GM19467 (cell line): ENCODE results near the gene CEP57.
A peak's percentile ranks its signal among the peaks of the same experiment; 100 is the strongest.

Experiments used
- ATAC-seq: cut with Tn5 transposase; IDR thresholded peaks from one replicate; pipeline ENCODE4 v1.9.1; 2021; ENCODE audit warnings: mild to moderate bottlenecking, moderate library complexity; ENCODE audit not compliant: unreplicated experiment

Gene CEP57

DNA sequence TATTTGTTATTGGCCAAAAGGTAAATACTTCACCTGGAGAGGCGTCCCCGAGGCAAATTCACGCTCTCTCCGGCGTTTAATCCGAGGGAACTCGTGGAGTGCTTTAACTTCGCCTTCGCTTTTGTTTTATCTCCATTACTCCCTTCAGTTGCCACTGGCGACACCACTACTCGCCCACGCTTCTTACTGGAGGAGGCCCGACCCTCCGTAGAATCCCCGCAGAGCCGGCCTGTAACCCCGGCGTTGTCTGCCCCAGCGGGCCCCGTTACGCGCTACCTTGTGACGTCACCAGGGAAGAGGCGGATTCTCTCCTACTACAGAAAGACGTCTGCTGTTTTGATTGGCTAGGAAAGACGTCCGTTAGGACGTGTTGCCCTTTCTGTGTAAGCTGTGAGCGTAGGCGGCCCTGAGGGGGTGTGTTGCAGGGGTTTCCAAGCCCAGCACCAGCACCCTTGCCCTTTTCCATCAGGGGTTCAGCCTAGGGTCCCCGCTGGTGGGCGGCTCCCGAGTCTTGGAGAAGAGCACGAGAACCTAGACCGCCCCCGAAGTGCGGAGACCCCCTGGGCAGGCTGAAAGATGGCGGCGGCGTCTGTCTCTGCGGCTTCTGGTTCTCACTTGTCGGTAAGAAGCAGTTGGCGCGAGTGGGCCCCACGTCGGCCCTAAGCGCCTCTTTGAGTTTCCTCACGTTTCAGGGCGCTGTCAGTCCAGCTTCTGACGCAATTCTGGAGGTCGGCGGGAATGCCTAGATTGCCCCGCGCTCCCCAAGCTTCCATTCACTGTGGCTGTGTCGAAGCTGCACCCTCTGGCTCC, at the start of gene CEP57:
TSS of gene CEP57 (plus strand) at position 376 of the 810 bp plus-strand sequence. CDS start at position 577, 201 bp downstream.
- peak; percentile 64 for ATAC-seq

DNA sequence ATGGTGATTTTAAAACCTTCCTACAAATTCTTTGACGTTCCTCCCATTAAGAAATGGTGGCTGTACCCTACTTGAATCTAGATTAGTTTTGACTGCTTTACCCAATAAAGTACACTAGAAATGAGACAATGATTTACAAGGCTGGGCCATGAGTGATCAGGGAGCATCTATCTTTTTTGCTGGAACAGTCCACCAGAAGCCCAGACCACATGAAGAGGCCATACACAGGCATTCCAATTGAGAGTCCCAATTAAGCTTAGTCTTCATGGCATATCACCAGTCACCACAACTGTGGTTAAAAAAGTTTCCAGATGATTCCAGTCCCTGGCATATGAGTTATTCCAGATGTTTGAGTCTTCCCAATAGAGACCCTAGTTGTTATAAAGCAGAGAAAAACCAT, 40.2 kb upstream of the CEP57 start:
- no peak for ATAC-seq

DNA sequence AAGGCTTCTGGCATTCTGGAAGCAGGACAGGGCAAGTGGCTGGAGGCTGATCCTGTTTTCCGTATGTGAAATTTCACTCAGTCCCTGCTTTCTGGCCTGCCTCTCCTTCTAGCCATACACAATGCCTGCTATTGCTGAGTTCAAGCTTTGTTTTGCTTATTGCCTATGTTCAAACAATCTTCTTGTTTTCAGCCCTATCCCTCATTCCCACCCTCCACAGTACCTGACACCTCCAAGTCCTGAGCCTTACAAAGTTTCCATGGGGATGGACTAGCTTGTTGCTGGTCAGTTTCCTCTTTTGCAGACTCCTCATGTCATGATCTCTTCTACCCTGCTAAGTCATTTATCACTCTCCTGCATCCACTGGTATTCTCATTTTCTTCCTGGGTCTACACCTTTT, 38.8 kb upstream of the CEP57 start:
- ATAC-seq, result no peak

DNA sequence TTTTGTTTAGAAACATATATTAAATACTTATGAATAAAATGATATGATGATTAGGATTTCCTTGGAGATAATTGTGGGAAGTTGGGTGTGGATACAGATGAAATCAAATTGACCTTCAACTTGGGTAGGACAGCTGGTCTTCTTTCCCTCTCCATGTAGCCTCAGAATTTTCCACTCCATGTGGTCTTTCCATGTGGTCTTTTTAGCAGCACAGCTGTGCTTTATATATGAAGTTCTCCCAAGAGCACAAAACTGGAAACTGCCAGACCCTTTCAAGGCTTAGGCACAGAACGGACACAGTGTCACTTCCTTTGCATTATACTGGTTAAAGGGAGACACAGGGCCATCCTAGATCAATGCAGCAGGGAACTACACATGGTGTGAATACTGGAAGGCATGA, 29.4 kb upstream of the CEP57 start:
- ATAC-seq, result no peak

DNA sequence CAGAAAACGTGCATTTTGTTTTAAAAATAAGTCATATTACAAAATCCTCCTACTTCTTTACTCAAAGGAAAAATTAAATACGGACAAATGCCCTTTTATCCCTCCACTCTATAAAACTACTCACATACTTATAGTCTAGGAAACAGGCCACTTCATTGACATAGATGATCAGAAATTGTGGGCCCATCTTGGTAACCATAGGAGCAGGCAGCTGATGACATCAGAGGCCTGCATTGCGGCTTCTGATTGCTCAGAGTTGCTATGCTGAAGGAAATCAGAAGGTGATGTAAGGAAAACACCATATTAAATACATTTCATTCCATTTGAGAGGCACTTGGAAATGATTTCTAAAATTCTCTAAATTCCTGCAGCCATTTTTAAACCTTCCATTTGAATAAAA, 27.8 kb upstream of the CEP57 start:
- ATAC-seq, result no peak

DNA sequence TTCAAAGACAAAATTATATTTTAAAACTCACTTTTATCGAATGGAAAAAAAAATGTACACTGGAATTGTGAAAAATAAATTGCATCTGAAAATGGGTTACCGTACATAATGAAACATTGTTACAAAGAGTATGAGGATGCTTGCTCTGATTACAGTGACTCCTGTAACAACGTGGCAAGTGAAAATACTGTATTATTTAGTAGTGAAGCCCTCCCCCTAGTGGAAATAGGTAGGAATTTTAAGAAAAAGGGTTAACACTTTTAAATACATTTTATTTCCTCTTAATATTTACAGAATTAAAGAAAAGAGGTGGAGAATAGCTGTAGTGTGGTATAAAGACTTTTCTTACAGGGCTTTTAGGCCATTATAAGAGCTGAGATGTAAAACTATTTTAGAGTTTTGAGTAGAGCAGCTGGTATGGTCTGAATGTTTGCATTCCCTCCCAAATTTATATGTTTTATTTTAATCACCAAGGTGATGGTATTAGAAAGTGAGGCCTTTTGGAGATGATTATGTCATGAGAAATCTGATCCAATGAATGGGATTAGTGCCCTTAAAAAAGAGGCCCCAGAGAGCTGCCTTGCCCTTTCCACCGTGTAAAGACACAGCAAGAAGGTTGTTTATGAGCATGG, 25.9 kb upstream of the CEP57 start:
- no peak for ATAC-seq

DNA sequence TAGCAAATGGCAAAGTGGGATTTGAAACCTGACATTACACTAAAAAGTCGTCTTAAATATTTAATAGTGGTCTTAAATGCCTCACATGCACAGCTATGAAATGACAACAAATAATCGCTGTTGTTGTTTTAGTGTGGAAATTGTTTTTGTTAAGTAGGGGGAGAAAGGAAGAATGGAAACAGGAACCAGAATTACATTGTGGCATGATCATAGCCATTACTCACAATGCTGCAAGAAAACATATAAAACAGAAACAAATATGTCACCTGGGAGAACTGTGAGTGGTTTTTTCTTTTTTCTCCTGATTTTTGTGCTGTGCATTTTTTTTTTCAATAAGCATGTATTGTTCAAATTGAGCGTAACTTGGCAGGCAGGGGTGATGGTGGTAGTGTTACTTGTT, 23.6 kb upstream of the CEP57 start:
- ATAC-seq, result no peak

DNA sequence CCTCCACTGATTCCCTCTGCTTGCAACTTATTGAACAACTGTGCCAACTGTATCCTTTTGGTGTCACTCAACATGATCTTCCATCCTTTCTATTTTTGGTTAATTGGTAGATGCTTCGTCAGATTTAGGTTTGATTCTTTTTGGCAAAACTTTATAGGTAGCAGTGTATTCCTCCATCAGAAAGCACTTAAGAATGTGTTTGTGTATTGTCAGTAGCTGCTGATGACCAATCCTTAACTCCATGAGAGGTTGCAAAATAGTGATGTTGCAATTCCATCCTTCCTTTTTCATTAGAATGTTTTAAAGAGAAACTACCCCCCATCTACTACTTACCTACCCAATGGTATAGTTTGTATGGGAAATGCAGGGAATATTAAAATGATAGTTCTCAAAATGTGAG, 22.8 kb upstream of the CEP57 start:
- ATAC-seq, result no peak

DNA sequence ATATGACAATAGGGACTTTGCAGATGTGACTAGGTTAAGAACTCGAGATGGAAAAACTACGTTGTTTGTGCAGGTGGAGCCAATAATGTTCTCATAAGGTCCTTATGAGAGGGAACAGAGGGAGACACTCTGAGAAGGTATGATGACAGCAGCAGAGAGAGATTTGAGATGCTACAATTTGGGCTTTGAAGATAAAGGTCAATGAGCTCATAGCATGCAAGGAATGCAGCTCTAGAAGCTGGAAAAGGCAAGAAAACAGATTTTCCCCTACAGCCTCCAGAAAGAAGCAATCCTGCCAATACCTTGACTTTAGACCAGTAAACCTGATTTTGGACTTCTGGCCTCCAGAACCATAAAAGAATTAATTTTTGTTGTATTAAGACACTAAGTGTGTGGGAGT, 21.8 kb upstream of the CEP57 start:
- ATAC-seq, result no peak

DNA sequence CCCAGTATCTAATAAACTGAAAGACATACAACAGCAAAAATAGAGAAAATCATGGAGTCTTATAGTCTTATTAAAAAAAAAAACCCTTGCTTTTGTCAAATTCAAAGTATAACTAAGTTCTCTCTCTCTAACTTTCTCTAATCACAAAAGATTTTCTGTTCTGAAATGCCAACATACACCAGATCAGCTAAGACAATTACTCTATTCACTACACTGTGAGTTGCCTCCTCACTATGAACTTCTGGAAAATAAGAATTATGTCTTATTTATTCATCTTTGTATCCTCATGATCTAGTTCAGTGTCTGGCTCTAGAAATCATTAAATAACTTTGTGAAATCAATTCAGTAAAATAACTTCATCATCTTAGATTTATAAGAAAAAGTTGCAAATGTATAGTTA, 13.4 kb upstream of the CEP57 start:
- no peak for ATAC-seq

DNA sequence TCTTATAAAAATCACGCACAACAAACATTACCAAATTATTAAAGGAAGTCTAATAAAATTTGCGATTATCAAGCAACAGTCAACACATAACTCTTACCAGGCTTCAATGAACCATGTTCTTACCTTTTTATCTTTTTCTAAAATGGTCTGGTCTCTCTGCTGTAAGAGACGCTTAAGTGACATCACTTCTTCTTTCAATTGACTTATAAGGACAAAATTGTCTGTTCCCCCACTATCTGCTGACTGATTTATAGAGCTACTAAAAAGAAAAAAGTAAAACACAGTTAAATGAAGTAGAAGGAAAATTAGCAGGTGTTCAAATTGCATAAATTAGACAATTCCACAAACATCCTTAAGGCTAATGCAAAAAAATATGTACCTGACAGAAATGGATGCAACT, 11.6 kb upstream of the CEP57 start:
- ATAC-seq, result no peak

DNA sequence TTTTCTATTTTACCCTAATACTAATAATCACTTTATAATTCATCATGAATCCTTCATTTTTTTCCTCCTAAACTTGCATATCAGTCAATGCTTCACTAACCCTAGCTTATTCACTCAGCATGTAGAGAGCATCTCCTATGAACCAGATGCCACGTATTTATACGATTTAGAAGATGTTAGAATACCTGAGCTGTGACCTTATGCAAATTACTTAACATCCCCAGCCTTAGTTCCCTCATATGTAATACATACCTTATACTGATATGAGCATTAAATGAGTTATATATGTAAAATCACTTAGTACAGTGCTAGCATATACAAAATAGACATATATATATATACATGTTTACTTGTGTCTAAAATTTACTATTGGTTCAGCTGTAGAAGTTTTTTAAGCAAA, 9.8 kb upstream of the CEP57 start:
- no peak for ATAC-seq

DNA sequence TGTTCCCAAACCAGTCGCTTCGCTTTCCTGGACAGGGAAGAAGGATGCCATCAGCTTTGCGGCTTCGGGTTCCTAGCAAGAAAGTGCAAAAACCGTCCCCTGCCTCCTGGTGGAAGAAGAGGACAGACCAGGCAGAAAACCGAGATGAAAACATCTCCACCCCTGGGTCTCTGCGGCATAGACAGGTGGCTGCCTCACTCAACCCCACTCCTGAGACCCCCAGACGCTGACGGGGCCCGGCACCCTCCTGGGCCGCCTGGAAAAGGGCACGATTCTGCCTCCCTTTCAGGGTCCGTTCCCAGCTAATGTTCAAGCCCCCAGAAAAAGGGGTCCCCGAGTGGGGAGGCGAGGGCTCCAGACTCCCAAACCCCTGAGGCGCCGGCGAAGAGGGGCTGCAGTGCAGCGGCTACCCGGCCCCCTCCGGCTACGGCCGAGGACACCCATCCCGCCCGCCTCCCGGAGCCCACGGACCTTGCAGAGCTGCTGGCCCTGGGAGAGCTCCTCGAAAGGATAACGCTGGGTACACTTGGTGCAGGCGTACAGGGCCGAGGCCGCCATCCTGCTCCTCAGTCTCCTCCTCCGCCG, 1.3 kb upstream of the CEP57 start:
- no peak for ATAC-seq

DNA sequence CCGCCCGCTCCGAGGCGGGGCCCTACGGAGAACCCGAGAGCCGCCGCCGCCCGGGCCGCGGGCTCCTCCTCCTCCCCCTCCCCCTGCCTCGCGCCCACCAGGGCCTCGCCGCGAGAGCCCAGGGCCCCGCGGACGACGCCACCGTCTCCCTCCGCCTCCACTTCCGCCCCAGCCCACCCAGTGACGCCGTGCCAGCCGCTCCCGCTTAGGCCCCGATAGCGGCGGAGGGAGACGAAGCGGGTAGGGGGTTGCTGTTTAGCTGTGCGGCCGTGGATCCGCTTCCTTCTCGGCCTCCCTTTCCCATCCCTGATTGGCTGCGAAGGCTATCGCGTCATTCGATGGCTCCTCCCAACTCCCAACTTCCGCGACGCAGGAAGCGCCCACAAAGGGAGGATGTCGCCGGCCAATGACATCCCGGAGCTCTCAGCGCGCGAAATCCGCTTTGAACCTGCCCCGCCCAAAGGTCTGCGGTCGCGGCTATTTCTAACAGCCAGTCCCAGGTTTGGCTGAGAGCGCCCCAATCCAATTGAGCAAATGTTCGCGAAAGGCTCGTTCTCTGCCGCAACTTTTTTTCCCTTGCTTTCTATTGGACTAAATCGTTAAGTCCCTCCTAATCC, 684 bp upstream of the CEP57 start, which contains the start of gene FAM76B:
TSS of gene FAM76B (minus strand) at position 277 of the 617 bp plus-strand sequence. CDS start 304 bp downstream, outside the sequence.
- ATAC-seq, result peak; percentile 70

DNA sequence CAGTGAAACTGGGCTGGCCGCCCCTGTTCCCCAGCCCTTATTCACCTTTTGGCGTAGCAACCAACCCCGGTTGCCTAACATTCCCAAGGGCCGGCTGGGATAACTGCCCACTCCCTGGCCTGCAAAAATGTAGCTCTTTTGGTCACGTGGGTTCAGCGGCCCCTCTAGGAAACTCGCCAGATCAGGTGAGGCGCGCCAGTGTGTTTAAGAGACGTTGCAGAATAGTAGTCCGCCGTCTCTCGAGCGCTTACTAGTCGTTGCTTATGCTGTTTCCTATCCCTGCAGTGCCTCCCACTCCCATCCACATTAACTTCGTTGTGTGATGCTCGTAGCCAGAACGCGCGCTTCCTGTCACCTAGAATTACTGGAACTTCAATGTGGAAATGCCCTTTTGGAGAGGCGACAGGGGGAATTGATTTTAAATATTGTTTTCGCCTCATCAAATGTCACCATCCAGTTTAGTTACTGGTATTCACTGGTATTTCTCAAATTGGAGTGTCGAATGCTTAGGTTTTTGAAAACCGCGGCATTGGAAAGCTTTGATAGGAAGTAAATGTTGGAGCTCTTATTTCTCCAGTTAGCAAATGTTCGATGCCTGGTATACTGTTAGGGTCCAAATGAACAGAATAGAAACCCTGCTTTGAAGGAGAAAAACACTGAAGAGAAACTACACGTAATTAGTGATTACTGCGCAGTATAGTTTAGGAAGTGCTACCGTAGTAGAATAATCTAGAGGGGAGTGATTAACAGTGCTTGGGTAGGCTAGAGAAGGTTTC, 823 bp downstream of the CEP57 start:
- ATAC-seq, result no peak

DNA sequence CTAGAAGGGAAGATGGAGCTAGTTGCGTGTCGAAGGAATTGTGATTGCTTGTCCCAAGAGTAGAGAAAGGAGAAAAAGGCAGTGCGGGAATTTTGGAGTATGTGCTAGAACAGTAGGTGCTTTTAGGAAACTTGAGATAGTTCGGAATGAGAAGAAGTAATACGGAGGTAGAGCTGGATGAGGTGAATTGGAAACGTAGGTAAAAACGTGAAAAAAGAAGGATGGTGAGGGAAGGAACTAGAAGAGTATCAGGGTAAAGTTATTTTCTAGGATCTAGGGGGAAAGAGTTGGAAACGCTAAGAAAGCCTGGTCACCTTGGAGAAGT, 1.4 kb downstream of the CEP57 start:
- ATAC-seq, result no peak

DNA sequence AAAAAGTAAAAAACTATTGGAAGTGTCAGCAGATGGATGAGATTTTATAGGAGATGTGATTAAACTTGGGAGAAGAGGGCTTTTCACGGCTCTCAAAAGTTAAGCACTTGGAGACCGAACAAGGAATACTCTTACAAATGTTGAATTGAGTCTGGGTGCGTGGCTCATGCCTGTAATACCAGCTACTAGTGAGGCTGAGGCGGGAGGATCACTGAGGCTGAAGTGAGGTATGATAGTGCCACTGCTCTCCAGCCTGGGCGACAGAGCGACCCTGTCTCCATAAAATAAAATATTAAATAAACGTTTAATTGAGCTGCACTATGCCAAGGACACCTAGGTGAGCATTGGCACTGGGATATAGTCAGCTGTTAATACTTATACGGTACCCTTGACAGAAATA, 1.9 kb downstream of the CEP57 start:
- ATAC-seq, result no peak

DNA sequence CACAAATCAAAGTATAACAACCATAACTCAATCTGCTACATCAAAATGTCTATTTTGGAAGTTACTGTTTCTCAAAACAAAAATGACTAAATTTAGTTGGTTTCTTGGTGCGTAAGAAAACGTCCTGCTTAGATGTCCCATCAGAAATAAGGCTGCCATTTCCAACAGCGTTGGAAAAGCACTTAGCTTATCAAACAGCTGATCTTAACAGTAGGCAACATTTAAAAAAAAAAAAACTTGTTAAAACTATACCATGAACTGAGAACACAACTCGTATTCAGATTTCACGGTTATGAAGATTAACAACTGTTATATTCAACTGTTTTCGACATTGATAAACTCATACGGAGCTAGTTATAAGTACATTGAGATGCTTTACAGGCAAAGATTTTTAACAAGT, 2.4 kb downstream of the CEP57 start:
- ATAC-seq, result no peak

DNA sequence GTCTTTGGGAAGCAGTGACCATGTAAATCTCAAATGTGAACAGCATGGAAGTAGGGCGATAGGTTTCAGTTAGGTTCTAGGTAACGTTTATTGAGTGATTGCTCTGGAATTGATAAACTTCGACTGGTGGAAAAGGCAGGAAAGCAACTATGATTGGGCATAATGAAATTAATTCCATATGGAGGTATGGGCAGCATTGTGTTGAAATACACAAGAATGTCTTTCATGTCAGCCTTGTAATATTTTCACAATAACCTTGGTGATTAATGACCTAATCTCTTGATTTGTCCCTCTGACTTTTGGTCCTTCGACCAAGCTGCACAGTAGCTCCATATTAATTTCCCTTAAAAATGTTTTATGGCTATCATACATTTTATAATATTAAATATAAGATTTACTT, 2.8 kb downstream of the CEP57 start:
- ATAC-seq, result no peak

DNA sequence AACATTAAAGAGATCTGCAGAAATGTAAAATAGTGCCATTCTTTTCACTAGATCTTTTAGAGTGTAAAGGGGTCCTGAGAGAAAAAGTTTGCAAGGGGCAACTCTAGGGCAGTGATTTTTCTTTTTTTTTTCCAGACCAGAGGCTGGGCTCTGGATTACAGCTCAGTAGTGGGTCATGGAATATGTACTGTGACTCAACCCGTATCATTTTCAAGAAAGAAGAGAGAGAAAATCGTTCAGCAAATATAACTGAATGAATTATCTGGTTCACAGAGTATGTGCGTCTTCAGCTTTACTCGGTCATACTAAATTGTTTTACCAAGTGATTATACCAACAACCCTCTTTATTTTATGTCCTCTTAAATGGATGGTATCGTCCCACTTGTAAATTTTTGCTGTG, 3.8 kb downstream of the CEP57 start:
- ATAC-seq, result no peak

DNA sequence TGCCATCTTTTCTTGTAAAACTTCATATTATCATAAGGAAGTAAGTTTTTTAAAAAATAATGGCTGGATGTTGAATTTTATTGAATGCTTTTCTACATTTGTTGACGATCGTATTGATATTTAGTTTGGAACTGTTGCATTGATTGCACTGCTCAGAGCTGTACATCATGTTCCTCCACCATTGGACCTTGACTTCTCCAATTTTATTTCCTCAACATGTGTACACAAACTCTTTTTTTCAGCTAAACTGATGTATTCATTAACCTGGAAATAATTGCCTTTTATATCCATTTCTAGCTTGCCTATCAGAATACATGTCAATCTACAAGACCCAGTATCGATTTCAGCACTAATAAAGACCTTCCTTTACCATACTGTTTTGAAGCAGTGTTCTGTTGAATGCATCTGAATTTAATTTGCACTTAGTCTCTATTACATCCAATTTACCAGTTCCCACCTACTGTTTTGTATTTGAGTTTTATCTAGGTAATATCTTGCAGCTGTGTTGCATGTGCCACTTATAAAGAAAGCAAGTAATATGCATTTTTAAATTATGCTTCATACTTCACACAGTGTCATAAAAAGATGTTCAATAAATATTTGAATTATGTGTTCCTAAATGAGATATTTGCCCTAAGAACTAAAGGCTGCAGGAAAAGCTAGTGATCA, 5.5 kb downstream of the CEP57 start:
- ATAC-seq, result no peak
